Measurements from ENCODE around the gene CLP1. TPM values are rescaled to one million over a fixed set of nuclear protein-coding genes. Genes with fewer than 3 reads are reported as not detected.
"Not testable (repeated sequence)": the region's sequence is repeated elsewhere in the genome, so short reads cannot be mapped to it uniquely, and the experiment has no call there.

CLP1 gene
- total RNA-seq, 1 donor from 2014 or later = 12.6 TPM

- TF ChIP-seq CTCF (IDR thresholded peaks at IDR 0.05) = no peak
- no peaks in the 10 kb centered on the region for H3K4me1 Mint-ChIP-seq (ENCODE audit: unreplicated experiment)
- DNase-seq (ENCODE audit: extremely low spot score, unreplicated experiment) = no peak
- no peak overlapping the region for H3K27ac Mint-ChIP-seq (ENCODE audit: unreplicated experiment)
- H3K36me3 Mint-ChIP-seq (ENCODE audit: unreplicated experiment) = peaks cover 49% of the 10 kb centered on the region
- H3K27me3 Mint-ChIP-seq (ENCODE audit: unreplicated experiment) = no peaks in the 10 kb centered on the region
- no peak overlapping the region for H3K4me3 Mint-ChIP-seq (ENCODE audit: unreplicated experiment)
- no peaks in the 10 kb centered on the region for H3K9me3 Mint-ChIP-seq (ENCODE audit: unreplicated experiment)
These were observed 41.3 kb downstream of the CLP1 start for GRCh38 chr11:57698843-57699365.

- no peak for DNase-seq (ENCODE audit: extremely low spot score, unreplicated experiment)
- Mint-ChIP-seq H3K9me3 (ENCODE audit: unreplicated experiment) (no peaks in the 10 kb centered on the region), H3K4me3 (ENCODE audit: unreplicated experiment) (no peak overlapping the region), H3K36me3 (ENCODE audit: unreplicated experiment) (peaks cover 57% of the 10 kb centered on the region), H3K4me1 (ENCODE audit: unreplicated experiment) (no peaks in the 10 kb centered on the region), H3K27ac (ENCODE audit: unreplicated experiment) (no peak overlapping the region), H3K27me3 (ENCODE audit: unreplicated experiment) (no peaks in the 10 kb centered on the region)
- no peak for TF ChIP-seq CTCF (IDR thresholded peaks at IDR 0.05)
These were observed 42.3 kb downstream of the CLP1 start for GRCh38 chr11:57699813-57700212.

DNA sequence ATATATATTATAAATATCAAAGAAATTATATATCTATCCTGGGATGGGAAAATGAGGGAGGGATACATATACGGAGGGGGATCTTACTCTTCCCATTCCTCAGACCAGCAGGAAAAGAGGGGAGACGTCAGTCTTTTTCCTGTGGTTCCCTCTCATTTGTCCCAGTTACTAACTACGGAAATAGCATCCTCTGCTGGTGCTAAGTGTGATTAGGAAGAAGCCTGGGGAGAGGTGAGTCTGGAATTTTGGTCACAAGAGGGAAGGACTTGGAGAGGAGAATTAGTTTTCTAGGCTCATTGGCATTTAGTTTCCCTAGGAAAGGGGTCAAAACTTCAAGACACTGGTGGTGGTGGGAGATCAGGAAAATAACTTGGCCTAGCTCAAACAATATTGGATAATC, 42.9 kb downstream of the CLP1 start:
- H3K27ac Mint-ChIP-seq (ENCODE audit: unreplicated experiment) = no peak overlapping the region
- H3K4me3 Mint-ChIP-seq (ENCODE audit: unreplicated experiment) = no peak overlapping the region
- no peaks in the 10 kb centered on the region for H3K9me3 Mint-ChIP-seq (ENCODE audit: unreplicated experiment)
- no peaks in the 10 kb centered on the region for H3K4me1 Mint-ChIP-seq (ENCODE audit: unreplicated experiment)
- no peaks in the 10 kb centered on the region for H3K27me3 Mint-ChIP-seq (ENCODE audit: unreplicated experiment)
- no peak for TF ChIP-seq CTCF (IDR thresholded peaks at IDR 0.05)
- peaks cover 54% of the 10 kb centered on the region for H3K36me3 Mint-ChIP-seq (ENCODE audit: unreplicated experiment)
- no peak for DNase-seq (ENCODE audit: extremely low spot score, unreplicated experiment)

- Mint-ChIP-seq H3K27me3 (ENCODE audit: unreplicated experiment) (no peaks in the 10 kb centered on the region), H3K4me1 (ENCODE audit: unreplicated experiment) (peaks cover 3% of the 10 kb centered on the region), H3K4me3 (ENCODE audit: unreplicated experiment) (no peak overlapping the region), H3K36me3 (ENCODE audit: unreplicated experiment) (peaks cover 44% of the 10 kb centered on the region), H3K9me3 (ENCODE audit: unreplicated experiment) (no peaks in the 10 kb centered on the region), H3K27ac (ENCODE audit: unreplicated experiment) (no peak overlapping the region)
- no peak for TF ChIP-seq CTCF (IDR thresholded peaks at IDR 0.05)
- no peak for DNase-seq (ENCODE audit: extremely low spot score, unreplicated experiment)
These were observed 45.8 kb downstream of the CLP1 start for GRCh38 chr11:57703341-57703740.

GRCh38 chr11:57704932-57705331, 47.4 kb downstream of the CLP1 start:
- no peak overlapping the region for H3K27ac Mint-ChIP-seq (ENCODE audit: unreplicated experiment)

GRCh38 chr11:57705432-57705831, 47.9 kb downstream of the CLP1 start:
- H3K36me3 Mint-ChIP-seq (ENCODE audit: unreplicated experiment) = peaks cover 28% of the 10 kb centered on the region
- not testable (repeated sequence) for DNase-seq (ENCODE audit: extremely low spot score, unreplicated experiment); H3K27me3 Mint-ChIP-seq (ENCODE audit: unreplicated experiment); H3K27ac Mint-ChIP-seq (ENCODE audit: unreplicated experiment); H3K4me3 Mint-ChIP-seq (ENCODE audit: unreplicated experiment); H3K4me1 Mint-ChIP-seq (ENCODE audit: unreplicated experiment); H3K9me3 Mint-ChIP-seq (ENCODE audit: unreplicated experiment)

More at GRCh38 chr11:57704932-57705331, 47.4 kb downstream of the CLP1 start:
- TF ChIP-seq CTCF (IDR thresholded peaks at IDR 0.05) = no peak
- peaks cover 7% of the 10 kb centered on the region for H3K4me1 Mint-ChIP-seq (ENCODE audit: unreplicated experiment)
- no peak for DNase-seq (ENCODE audit: extremely low spot score, unreplicated experiment)
- H3K9me3 Mint-ChIP-seq (ENCODE audit: unreplicated experiment) = no peaks in the 10 kb centered on the region
- H3K27me3 Mint-ChIP-seq (ENCODE audit: unreplicated experiment) = no peaks in the 10 kb centered on the region
- H3K36me3 Mint-ChIP-seq (ENCODE audit: unreplicated experiment) = peaks cover 32% of the 10 kb centered on the region
- H3K4me3 Mint-ChIP-seq (ENCODE audit: unreplicated experiment) = no peak overlapping the region
